Spleen (tissue), 7 donors: ENCODE data around the gene DENND1B.

ENCODE experiments used
- CTCF ChIP-seq, 11 experiments: fragments of 200-600 bp in 7 of 11; fragments of 450-650 bp in 4 of 11; sonication (generic) in 4 of 11; IDR thresholded peaks in 8 of 11; conservative IDR thresholded peaks in 3 of 11; 1 replicate in 7 of 11; 2 replicates in 4 of 11; pipeline versions ENCODE4 v1.4.0 to v1.8.0; 2016 to 2021; ENCODE audit warnings: antibody characterized with exemption in 11 of 11, inconsistent platforms in 4 of 11, mild to moderate bottlenecking in 1 of 11
- POLR2AphosphoS5 ChIP-seq, 3 donors: sonication (generic); formaldehyde crosslinking; IDR thresholded peaks; one replicate each; pipeline ENCODE4 v1.5.1; 2017; ENCODE audit warnings: antibody characterized with exemption in 3 of 3
- donor health status: DM: no; HTN: no; CAD: no; lungs with moderate emphysema.
- donor health status: DM: no; HTN: no; CAD: no.
- donor health status: DM: no; HTN: no; CAD: no.

- TF ChIP-seq CTCF (IDR thresholded peaks at IDR 0.05 in 8 of 11, conservative IDR thresholded peaks at IDR 0.05 in 3 of 11) (no peak), POLR2AphosphoS5 (IDR thresholded peaks at IDR 0.05) (no peak)
These were observed 32.6 kb upstream of the DENND1B start for GRCh38 chr1:197807739-197808453.
